Mesodermal cell (in vitro differentiated cells): ENCODE data around the gene CBX1.
"Not testable (repeated sequence)": the region's sequence is repeated elsewhere in the genome, so short reads cannot be mapped to it uniquely, and the experiment has no call there.

ENCODE experiments used
- H3K27ac ChIP-seq: 2 replicates; pipeline ENCODE4 v1.7.0; 2013; ENCODE audit warnings: mild to moderate bottlenecking, low read depth, low read length, moderate library complexity; ENCODE audit not compliant: severe bottlenecking
- H3K36me3 ChIP-seq: 2 replicates; pipeline ENCODE4 v1.7.1; 2013; ENCODE audit warnings: mild to moderate bottlenecking, low read length, moderate library complexity; ENCODE audit not compliant: control insufficient read depth, insufficient read depth
- H3K4me1 ChIP-seq: one replicate; pipeline ENCODE4 v1.7.1; 2013; ENCODE audit warnings: mild to moderate bottlenecking, low read length; ENCODE audit not compliant: insufficient read depth, control insufficient read depth, poor library complexity, severe bottlenecking
- H3K4me3 ChIP-seq: 2 replicates; pipeline ENCODE4 v1.7.0; 2013; ENCODE audit warnings: low read length, control low read depth, mild to moderate bottlenecking; ENCODE audit not compliant: insufficient read depth, poor library complexity, severe bottlenecking; ENCODE audit errors: extremely low read depth
- H3K9me3 ChIP-seq: 2 replicates; pipeline ENCODE4 v1.7.1; 2013; ENCODE audit warnings: mild to moderate bottlenecking, low read length, moderate library complexity; ENCODE audit not compliant: control insufficient read depth
- WGBS, 2 experiments: methylation state at CpG; one replicate each; pipeline ENCODE4 v1.1.5; 2013; ENCODE audit warnings: missing lambda C conversion rate in 2 of 2; ENCODE audit not compliant: insufficient coverage in 2 of 2; 5-methylcytosine and 5-hydroxymethylcytosine counted together

CBX1 gene

DNA sequence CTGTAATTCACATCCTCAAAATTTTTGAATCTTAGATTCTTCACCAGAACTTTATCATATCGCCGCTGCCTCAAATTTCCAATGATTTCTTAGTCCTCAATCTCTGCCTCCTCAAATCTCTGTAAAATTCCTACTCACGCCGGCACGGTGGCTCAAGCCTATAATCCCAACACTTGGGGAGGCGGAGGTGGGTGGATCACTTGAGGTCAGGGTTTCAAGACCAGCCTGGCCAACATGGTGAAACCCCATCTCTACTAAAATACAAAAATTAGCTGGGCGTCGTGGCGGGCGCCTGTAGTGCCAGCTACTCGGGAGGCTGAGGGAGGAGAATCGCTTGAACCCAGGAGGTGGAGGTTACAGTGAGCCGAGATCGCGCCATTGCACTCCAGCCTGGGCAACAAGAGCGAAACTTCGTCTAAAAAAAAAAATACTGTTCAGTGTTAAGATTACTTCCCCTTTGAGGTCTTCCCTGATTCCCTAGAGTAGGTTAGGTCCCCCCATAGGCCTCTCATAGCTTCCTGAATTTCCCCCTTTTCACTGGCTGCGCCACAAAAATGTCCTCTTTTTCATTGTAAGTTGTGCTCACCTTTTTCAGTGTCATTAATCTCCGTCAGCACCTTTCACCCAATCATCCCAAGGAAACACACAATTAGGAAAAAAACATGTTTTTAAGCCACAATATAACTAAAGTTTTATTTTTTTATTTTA lies 919 bp upstream of the CBX1 start:
- H3K36me3 ChIP-seq: peaks cover 12% of the 10 kb centered on the region
- no peaks in the 10 kb centered on the region for H3K9me3 ChIP-seq
- no peak overlapping the region for H3K4me3 ChIP-seq
- WGBS, 2 experiments: 93 to 96% methylated on average over 10 to 15 of the region's 19 CpGs
- H3K27ac ChIP-seq: no peak overlapping the region
- no peaks in the 10 kb centered on the region for H3K4me1 ChIP-seq

DNA sequence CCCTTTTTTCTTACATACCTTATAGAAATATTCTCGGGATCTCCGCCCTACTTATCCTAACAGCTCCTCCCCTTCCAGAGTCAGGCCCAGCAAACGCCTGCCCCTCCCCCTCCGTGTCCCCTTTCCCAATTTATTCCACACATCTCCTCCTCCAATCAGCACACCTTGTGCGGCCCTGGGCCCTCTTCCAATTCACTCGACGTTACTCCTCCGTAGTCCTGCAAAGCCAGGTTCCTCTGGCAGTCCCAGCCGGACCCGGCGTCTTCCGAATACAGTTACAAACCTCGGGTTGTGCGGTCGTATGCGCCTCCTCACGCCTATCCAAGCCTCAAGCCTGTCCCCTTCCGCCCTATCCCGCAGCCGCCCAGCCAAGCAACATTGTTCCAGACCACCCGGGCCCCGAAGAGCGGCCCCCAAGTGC lies 677 bp downstream of the CBX1 start:
- H3K27ac ChIP-seq: peak overlapping the region; percentile 95
- H3K9me3 ChIP-seq: no peaks in the 10 kb centered on the region
- peaks cover 24% of the 10 kb centered on the region for H3K36me3 ChIP-seq
- peak overlapping the region; percentile 89 for H3K4me3 ChIP-seq
- no peaks in the 10 kb centered on the region for H3K4me1 ChIP-seq
- WGBS, 2 experiments: 0% methylated on average over 21 of the region's 23 CpGs

DNA sequence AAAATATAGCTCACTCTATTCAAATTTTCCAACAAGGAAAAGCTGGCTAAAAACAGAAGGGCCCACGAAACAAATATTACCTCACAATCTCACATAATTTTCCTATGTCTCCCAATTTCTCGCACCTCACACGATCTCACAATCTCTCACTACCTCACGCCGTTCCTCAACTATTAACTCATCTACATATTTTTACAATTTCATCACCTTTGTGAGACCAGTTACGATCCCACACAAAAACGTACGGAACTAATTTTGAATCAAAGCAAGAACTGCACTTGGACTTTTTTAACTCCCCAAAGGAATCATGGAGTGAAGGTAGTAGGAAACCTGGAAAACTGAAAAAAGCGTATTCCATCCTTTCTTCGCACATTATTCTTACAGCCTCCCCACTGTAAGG lies 1.1 kb downstream of the CBX1 start:
- peak overlapping the region; percentile 89 for H3K4me3 ChIP-seq
- peak overlapping the region; percentile 95 for H3K27ac ChIP-seq
- H3K9me3 ChIP-seq: no peaks in the 10 kb centered on the region
- 15 to 32% methylated on average over 6 to 9 of the region's 10 CpGs for WGBS, 2 experiments
- peaks cover 29% of the 10 kb centered on the region for H3K36me3 ChIP-seq
- no peaks in the 10 kb centered on the region for H3K4me1 ChIP-seq

DNA sequence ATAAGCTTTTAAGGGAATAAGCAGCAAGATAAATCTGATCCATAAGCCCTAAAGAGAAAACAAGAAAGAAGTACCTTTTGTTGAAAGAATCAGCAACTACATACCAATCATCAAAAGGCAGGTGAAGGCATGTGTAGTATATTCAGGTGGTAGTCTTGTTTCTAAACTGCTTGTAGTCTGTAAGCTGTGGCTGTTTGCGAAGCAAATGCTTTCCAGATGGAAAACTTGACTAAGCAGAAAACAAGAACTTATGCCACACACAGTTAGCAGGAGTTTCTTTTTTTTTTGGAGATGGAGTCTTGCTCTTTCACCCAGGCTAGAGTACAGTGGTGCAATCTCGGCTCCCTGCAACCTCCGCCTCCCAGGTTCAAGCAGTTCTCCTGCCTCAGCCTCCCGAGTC lies 5.7 kb downstream of the CBX1 start:
- H3K4me1 ChIP-seq: no peaks in the 10 kb centered on the region
- WGBS, 2 experiments: 87 to 95% methylated on average over 3 to 4 of the region's 4 CpGs
- H3K36me3 ChIP-seq: peaks cover 59% of the 10 kb centered on the region
- H3K27ac ChIP-seq: no peak overlapping the region
- H3K9me3 ChIP-seq: no peaks in the 10 kb centered on the region
- H3K4me3 ChIP-seq: no peak overlapping the region

DNA sequence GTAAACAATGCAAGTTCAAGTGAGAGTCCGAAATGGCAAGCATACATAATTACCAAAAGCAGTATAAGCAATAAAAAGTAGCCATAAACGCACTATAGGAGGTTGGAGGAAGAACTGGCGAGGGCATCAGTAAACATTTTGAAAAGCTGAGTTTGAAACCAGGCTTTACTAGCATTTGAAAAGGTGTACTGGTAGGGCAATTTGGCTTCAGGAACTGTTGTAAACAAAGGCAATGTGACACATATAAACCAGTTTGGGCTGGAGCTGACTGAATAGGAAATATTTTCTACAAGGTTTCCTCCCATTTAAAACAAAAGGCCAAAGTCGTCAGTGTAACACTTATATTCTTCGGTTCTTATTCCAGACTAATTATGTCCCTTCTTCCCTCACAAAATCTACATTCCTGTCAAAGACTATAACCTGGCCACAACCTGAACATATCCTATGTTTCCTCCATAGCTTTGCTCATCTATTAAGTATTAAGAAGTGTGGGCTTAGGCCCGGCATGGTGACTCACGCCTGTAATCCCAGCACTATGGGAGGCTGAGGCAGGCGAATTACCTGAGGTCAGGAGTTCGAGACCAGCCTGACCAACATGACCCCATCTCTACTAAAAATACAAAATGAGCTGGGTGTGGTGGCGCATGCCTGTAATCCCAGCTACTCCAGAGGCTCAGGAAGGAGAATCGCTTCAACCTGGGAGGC lies 7.8 kb downstream of the CBX1 start:
- Histone ChIP-seq H3K4me3 (no peak overlapping the region), H3K27ac (no peak overlapping the region), H3K36me3 (peaks cover 60% of the 10 kb centered on the region), H3K9me3 (no peaks in the 10 kb centered on the region), H3K4me1 (no peaks in the 10 kb centered on the region)
- 95 to 98% methylated on average over 5 to 9 of the region's 11 CpGs for WGBS, 2 experiments

DNA sequence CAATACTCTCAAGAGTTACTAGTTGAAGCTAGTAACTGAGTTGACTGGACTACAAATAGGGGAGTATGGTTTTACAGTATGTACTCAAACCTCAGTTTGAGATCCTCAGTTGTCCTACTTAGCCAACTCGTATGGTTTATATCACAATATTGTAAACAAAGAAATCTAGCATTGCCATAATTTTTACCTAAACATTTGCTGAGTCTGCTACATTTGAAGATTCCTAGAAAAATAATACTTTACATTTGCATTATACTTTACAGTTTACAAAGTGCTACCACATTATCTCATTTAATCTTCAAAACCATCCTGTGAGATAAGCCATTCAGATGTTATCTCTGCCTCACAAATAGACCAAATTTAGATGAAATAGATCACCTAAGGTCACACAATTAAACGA lies 16.3 kb downstream of the CBX1 start:
- H3K27ac ChIP-seq: no peak overlapping the region
- no peak overlapping the region for H3K4me3 ChIP-seq
- WGBS, 2 experiments: 75 to 92% methylated on average over 1 of the region's 2 CpGs
- peaks cover 24% of the 10 kb centered on the region for H3K36me3 ChIP-seq
- H3K9me3 ChIP-seq: no peaks in the 10 kb centered on the region
- no peaks in the 10 kb centered on the region for H3K4me1 ChIP-seq

DNA sequence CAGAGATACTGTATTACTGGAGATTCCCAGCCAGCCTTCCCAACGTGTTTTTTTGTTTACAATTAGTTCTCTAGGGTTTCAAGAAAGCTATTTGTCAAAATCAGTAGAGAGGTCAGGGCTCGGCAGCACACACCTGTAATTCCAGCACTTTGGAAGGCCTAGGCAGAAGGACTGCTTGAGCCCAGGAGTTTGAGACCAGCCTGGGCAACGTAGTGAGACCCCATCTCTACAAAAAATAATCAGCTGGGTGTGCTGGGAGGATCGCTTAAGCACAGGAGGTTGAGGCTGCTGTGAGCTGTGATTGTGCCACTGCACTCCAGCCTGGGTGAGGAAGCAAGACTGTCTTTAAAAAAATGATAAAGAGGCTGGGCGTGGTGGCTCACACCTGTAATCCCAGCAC lies 19.4 kb downstream of the CBX1 start:
- 89 to 93% methylated on average over 1 to 5 of the region's 5 CpGs for WGBS, 2 experiments
- peaks cover 34% of the 10 kb centered on the region for H3K36me3 ChIP-seq
- H3K4me3 ChIP-seq: no peak overlapping the region
- no peaks in the 10 kb centered on the region for H3K9me3 ChIP-seq
- H3K27ac ChIP-seq: no peak overlapping the region
- H3K4me1 ChIP-seq: no peaks in the 10 kb centered on the region

DNA sequence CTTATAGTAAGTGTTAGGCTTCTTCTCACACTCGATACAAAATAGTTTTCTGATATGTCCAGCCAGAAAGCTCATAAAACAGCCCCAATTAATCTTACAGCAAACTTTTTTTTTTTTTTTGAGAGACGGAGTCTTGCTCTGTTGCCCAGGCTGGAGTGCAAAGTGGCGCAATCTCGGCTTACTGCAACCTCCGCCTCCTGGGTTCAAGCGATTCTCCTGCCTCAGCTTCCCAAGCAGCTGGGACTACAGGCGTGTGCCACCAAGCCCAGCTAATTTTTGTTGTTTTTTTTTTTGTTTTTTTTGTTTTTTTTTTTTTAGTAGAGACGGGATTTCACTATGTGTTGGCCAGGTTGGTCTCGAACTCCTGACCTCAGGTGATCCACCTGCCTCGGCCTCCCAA lies 24.1 kb downstream of the CBX1 start:
- peaks cover 71% of the 10 kb centered on the region for H3K36me3 ChIP-seq
- not testable (repeated sequence) for H3K9me3 ChIP-seq, H3K4me1 ChIP-seq, H3K27ac ChIP-seq, H3K4me3 ChIP-seq
- 98 to 99% methylated on average over 7 of the region's 10 CpGs for WGBS, 2 experiments

DNA sequence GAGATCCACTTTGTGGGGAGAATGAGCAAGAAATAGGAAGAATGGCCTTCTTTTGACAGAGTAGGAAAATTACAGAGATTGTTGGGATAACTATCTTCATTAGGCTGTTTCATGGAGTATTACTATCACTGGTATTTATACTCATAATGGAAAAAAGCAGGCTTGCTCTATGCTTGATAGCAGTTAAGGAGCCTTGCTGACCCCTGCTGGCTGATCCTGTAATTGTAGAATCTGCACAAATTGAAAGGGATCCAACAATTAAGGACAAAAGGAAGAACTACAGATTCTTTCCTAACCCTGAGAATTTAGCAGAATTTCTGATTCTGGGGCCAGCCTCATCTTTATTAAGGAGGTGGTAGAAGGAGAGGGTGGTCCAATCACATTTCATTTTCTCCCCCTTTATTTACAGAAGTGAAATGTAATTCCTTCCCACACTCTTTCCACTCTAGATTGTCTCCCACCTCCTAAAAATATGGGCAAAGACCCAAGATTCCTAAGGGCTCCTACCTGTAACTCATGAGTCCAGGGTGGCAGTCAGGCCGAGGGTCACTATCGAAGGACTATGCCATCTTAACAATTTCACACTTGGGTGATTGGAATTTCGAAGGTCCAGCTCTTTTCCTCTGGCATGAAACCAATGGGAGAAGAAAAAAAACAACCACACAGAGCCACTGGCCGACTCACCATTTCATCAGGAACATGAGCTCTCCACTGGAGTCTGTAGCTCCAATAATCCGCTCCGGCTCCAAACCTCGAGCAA lies 26.8 kb downstream of the CBX1 start:
- Histone ChIP-seq H3K9me3 (no peaks in the 10 kb centered on the region), H3K27ac (peak overlapping the region; percentile 23), H3K36me3 (peaks cover 89% of the 10 kb centered on the region), H3K4me3 (no peak overlapping the region), H3K4me1 (no peaks in the 10 kb centered on the region)
- WGBS, 2 experiments: 79 to 100% methylated on average over 1 to 4 of the region's 7 CpGs

DNA sequence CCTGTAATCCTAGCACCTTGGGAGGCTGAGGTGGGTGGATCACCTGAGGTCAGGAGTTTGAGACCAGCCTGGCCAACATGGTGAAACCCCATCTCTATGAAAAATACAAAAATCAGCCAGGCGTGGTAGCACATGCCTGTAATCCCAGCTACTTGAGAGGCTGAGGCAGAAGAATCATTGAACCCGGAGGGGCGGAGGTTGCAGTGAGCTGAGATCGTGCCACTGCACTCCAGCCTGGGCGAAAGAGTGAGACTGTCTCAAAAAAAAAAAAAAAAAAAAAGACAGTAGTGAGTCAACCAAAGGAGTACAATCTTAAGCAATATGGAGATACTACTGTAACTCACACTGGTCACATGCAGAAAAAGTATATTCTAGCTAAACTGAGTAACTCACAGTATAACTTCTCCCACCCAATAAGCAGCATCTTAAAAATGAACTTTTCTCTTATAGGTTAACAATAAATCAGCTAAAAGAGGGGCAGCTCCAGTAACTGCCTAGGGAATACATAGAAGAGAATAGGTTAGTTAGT lies 27.6 kb downstream of the CBX1 start:
- 96 to 100% methylated on average over 3 to 4 of the region's 5 CpGs for WGBS, 2 experiments
- peaks cover 88% of the 10 kb centered on the region for H3K36me3 ChIP-seq
- H3K9me3 ChIP-seq, H3K4me3 ChIP-seq, H3K27ac ChIP-seq, H3K4me1 ChIP-seq: not testable (repeated sequence)
